HG03097 (cell line): ENCODE measurements around the gene FCHSD2.
"Not testable (repeated sequence)": the region's sequence is repeated elsewhere in the genome, so short reads cannot be mapped to it uniquely, and the experiment has no call there.

Source experiments
- ATAC-seq: cut with Tn5 transposase; IDR thresholded peaks from one replicate; pipeline ENCODE4 v1.9.1; 2021; ENCODE audit not compliant: unreplicated experiment, low FRiP score

FCHSD2 gene

GRCh38 chr11:73152861-73153483 is 10.9 kb upstream of the FCHSD2 start:
- peak; percentile 44 for ATAC-seq

DNA sequence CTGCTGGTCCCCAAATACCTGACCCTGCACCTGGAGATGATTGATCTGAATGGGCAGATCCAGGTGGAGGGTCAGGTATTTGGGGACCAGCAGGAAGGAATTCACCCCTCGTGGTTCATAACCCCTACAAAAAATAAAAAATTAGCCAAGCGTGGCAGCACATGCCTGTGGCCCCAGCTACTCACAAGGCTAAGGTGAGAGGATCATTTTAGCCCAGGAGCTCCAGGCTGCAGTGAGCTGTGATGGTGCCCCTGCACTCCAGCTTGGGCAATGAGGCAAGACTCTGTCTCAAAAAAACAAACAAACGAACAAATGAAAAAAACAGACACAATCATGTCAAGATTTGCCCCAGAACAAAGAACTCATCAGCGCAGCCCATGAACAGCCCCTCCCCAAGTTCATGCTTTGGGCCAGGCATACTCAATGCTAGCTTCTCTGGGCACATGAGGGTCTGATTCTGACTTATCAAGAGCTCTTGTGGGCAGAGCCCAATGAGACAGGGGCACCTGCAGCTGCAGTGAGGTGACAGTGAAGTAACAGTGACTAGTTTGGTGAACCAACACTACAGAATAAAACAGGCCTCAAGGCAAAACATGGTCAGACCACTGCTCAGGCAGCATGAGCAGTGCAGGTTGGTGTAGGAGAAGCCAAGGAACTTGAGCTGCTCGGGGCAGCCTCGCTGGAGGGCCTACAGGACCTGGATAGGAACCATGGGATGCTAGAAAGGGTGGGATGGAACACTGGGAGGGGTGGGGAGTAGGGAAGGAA is 10.2 kb upstream of the FCHSD2 start:
- no peak for ATAC-seq

DNA sequence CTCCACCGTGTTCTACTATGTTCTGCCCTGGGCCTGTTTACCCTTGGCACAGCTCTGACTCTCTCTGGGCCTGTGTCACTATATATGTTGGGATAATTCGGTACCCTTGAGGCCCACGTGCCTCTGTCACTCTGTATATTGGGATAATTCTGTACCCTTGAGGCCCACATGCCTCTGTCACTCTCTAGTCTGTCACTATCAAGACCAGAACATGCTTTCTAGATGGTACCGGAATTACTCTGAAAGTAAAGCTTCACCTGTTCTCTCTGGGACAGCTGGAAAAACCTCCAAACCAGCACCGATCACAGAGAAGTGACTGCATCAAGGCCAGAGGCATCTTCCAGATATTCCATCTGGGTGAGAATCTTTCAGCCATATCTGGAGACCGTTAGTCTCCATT is 9.3 kb upstream of the FCHSD2 start:
- ATAC-seq, result no peak

- no peak for ATAC-seq
Observed at GRCh38 chr11:73149105-73149504, 7.0 kb upstream of the FCHSD2 start.

DNA sequence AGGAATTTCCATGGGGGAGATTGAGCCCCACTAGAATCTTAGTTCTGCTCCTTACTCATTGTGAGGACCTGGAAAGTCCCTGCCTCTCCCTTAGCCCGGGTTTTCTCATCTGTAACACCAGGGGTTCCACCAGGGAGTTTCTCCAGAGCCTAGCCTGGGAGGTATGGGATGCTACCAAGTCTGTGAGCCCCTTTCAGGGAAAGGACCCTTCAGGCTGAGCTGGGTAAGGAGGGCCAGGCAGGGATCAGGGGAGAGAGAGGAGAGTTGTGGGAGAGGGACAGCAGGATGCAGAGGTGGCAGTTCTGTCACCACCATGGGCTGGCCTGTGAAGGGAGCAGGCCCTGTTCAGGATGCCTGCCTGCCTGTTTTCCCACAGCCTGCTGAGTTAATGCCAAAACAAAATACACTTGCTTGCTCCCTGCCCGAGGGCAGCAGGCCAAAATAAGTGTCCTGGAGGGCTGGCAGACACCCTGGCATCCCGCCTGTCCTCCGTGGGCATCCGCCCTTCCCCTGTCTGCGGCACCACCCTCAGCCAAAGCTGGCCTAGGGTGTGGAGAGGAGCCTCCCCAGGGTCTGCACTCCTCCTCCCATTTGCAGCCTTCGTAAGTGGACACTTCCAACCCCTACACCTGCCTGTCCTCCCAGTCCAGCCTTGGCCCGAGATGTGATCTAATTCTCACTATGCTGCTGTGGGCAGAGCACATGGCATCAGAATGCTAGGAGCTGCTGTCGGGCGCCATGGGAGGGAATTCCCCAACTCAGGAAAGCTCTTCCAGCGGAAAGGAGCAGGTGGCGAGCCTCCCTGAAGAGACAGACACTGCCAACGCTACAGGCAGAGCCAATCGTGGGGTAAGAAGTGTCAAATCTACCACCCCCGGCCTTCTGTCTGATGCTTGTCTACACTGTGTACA is 5.9 kb upstream of the FCHSD2 start:
- no peak for ATAC-seq

- no peak for ATAC-seq
Observed at GRCh38 chr11:73145986-73146575, 4.0 kb upstream of the FCHSD2 start.

DNA sequence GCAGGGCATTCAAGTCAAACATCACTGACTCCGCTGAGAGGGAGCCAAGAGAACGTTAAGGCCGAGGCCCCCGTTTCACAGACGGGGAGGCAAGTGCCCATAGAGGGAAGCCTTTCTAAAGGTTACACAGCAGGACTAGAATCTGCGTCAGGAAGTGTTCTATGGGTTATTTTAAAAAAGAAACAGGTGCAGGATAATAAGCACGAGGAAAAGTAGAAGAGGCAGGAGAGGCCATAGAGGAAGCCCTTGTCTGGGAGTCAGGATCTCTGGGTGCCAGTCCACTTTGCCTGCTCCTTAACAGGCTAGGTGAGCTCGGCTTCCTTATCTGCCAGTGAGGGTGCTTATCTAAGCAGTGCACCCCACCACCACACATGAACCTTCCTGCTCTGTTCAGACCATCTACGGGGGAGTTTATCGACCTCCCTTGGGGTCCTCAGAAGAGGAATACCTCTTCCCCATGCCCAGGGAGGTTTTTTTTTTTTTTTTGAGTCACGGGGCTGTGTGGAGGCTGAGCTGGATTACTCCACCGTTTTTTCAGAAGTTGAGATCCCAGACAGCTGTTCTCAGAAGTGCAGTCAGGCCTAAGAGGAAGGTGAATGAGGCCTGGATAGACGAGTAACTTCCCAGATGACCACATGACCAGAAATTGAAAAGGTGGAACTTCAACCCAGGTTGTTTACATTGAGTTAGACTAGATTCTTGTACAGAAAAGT is 1.2 kb upstream of the FCHSD2 start:
- ATAC-seq, result no peak

DNA sequence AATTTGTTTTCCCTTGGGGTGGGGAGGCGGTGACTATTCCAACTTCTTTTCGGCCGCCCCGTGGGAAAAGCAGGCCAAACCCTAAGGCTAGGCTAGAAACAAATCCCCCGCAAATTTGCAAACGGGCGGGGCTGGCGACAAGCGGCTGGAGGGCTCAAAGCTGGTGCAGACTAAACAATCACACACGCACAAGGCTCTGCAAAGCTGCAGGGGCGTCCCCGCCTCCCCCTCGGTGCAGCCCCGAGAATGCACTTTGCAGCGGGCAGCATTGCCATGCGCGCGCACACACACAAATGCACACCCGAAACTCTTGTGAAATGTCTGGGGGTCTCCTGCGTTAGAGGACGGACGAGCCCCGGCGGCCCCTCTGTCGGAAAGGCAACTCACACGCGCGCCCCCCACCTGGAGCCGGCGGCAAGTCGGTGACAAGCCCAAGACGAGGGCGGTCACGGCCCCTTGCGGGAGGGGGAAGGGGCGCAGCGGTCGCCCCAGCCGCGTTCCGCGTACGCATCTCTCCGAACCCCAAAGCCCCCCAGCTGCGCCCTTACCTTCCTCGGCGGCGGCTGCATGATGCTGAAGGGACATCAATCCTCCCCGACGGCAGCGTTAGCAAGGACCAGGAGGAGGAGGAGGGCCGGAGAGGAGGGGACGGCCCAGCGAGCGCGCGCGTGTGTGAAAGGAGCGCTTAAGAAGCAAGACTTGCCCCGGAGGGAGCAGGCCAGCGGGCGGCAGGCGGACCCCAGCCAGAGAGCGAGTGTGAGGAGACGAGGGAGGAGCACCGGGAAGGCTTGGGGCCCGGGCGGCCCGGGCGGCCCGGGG is 600 bp downstream of the FCHSD2 start:
- ATAC-seq, result peak; percentile 26

- no peak for ATAC-seq
Observed at GRCh38 chr11:73141031-73141308, 1.1 kb downstream of the FCHSD2 start.

DNA sequence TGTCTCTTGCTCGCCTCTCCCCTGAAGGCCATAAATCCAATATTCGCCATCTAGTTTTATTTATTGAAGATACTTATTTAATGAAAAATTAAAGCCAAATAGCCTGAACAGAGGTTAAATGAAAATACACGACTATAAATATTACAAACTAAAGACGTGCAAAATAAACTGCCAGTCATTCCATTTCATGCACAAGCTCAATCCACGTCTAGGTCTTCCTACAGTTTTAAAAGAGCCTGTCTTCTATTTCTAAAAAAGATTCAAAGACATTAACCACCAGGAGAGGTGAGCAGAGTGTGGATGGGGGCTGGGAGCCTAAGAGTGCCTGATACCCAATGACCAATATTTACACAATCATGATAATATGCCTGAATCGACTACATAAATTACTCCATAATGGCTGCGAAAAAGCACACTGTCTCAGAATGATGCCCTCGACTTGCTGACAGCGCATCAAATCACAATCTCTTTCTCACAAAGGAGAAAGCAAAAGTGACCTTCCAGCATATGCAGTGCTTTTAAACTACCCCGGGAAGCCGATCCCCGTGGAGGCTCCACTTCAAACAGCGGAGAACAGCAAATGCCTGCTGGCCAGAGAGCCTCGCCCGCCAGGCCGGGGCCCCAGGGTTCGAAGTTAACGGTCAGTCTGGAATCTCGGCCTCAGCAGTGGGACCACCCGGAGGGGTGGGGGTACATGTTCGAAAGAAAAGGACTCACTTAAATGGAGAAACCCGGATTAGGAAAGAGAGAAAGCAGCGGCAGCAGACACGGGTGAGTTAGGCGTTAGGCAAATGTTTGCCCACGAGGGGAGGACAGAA is 1.7 kb downstream of the FCHSD2 start:
- no peak for ATAC-seq

- ATAC-seq, result no peak
Observed at GRCh38 chr11:73139476-73140198, 2.5 kb downstream of the FCHSD2 start.

DNA sequence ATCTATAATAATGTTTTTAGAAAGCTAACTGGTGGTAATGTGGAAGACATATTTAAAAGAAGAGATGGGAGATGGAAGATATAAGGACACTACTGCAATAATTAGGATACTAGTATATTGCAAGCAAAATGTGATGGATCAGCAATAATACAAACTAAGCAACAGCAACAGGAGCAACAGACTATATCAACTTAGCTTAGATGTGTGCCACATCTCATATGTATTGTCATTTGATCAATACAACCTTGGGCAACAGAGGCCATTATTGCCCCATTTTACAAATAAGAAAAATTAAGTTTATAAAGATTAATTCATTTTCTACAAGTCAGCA is 4.2 kb downstream of the FCHSD2 start:
- ATAC-seq, result no peak

DNA sequence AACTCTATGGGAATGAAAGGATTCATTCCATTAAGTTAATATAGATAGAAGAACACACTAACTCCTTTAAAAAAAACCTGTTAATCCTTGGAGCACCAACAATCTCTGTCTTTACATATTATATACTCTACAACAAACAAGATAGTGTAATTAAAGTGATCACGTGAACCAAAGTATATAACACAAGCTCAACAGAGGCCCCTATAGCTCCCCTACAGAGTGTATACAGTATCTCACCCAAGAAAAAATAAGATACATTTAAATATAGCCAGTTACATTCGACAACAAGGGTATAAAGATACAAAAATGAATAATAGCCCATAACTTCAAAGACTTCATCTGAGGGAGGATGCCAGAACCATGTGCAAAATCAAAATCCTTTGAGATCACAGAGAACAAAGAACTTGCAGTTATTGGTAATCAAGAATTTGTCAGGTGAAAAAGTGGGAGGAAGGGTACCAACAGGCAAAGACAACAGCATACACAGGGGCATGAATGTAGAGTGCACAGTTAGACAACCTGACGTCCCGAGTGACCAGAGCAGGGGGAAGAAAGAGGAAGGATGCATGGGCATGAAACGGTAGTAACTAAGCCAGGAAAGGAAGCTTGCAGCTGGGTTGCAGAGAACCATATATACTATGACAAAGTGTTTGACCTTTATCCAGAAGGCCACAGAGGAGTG is 4.7 kb downstream of the FCHSD2 start:
- ATAC-seq, result no peak

DNA sequence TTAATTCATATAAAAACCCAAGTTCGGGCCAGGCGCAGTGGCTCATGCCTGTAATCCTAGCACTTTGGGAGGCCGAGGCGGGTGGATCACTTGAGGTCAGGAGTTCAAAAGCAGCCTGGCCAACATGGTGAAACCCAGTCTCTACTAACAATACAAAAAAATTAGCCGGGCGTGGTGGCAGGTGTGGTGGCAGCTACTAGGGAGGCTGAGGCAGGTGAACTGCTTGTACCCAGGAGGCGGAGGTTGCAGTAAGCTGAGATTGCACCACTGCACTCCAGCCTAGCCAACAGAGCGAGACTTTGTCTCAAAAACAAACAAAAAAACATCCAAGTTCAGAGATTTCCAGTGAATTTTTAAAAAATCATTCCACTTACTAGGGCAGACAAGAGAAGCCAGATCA is 5.4 kb downstream of the FCHSD2 start:
- ATAC-seq, result not testable (repeated sequence)

DNA sequence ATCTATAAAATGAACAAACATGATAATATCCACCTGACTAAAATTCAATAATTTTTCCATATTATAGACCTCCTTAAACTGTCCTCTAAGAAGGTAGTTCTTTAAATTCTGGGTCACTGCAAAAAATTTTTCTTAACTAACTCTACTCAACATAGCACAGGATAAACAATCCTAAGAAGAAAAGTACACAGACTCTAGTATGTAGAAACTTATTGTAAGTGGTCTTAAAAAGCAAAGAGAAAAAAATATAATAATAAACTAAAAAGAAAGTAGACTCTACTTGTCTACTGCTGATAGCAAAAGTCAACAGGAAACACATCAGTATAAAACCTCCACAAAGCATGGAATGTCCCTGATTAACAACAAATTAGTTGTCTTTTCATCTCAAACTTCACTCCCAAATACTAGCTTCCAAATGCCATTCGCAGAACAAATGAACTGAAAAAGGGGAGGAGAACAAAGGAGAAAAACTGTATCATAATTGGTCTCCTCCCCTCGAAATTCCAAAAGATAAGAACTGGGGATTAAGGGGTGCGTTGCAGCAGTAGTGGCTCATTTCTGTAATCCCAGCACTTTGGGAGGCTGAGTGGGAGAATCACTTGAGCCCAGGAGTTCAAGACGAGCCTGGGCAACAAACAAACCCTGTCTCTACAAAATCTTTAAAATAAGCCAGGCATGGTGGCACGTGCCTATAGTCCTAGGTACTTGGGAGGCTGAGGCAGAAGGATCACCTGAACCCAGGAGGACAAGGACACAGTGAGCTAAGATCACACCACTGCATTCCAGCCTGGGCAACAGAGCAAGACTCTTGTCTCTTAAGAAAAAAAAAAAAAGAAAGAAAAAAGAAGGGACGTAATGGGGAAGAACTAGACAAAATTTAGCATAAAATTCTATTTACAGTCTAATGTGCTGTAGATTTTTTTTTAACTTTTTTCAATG is 6.5 kb downstream of the FCHSD2 start:
- ATAC-seq, result no peak

GRCh38 chr11:73132349-73132748 is 9.8 kb downstream of the FCHSD2 start:
- not testable (repeated sequence) for ATAC-seq

GRCh38 chr11:73130181-73130580 is 11.9 kb downstream of the FCHSD2 start:
- no peak for ATAC-seq
